Astrocyte (in vitro differentiated cells and primary cell): ENCODE data around the gene C2.

ENCODE experiments used
- EZH2 ChIP-seq: IDR thresholded peaks from 2 replicates; pipeline ENCODE4 v1.6.1; 2012; ENCODE audit warnings: mild to moderate bottlenecking, low read length, inconsistent platforms; ENCODE audit not compliant: insufficient read depth
- TF ChIP-seq, protein P1 (sequence below): IDR thresholded peaks from 2 replicates; pipeline ENCODE4 v1.5.1; 2011; ENCODE audit warnings: low read depth, mild to moderate bottlenecking, inconsistent platforms, low read length, moderate library complexity; ENCODE audit not compliant: insufficient read depth

DNA sequence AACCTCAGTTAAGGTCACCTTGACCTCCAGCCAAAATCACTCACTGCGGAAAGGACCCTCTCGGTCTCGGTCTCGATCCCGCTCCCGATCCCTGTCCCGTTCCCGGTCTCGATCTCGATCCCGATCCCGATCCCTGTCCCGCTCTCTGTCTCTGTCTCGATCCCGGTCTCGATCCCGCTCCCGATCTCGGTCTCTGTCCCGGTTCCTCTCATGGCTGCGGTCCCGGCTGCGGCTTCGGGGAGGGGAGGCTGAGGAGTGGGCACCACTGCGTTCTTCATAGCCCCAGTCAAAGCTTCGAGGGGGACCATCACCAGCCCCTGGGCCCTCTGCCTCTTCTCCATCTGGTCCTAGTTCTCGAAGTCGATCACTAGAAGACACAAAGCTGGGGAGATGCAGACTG lies 27.0 kb downstream of the C2 start:
- TF ChIP-seq, protein P1, sequence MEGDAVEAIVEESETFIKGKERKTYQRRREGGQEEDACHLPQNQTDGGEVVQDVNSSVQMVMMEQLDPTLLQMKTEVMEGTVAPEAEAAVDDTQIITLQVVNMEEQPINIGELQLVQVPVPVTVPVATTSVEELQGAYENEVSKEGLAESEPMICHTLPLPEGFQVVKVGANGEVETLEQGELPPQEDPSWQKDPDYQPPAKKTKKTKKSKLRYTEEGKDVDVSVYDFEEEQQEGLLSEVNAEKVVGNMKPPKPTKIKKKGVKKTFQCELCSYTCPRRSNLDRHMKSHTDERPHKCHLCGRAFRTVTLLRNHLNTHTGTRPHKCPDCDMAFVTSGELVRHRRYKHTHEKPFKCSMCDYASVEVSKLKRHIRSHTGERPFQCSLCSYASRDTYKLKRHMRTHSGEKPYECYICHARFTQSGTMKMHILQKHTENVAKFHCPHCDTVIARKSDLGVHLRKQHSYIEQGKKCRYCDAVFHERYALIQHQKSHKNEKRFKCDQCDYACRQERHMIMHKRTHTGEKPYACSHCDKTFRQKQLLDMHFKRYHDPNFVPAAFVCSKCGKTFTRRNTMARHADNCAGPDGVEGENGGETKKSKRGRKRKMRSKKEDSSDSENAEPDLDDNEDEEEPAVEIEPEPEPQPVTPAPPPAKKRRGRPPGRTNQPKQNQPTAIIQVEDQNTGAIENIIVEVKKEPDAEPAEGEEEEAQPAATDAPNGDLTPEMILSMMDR = no peak
- TF ChIP-seq EZH2 = no peak
